Loucy (cell line): ENCODE data around the gene ANKRD63.

Experiments
- CTCF ChIP-seq: fragments of 200-600 bp; sonication (generic); conservative IDR thresholded peaks from 2 replicates; pipeline ENCODE4 v1.5.1; 2014; ENCODE audit warnings: mild to moderate bottlenecking, antibody characterized with exemption, low read length
- EZH2phosphoT487 ChIP-seq: fragments of 200-600 bp; IDR thresholded peaks from 2 replicates; pipeline ENCODE4 v1.6.1; 2018; ENCODE audit warnings: antibody characterized with exemption, mild to moderate bottlenecking, moderate library complexity, borderline replicate concordance

- no peak for TF ChIP-seq EZH2phosphoT487
- TF ChIP-seq CTCF, result no peak
These were observed 40.7 kb downstream of the ANKRD63 start for GRCh38 chr15:40242213-40242599.
